Measurements from ENCODE around the gene PHLDA1.

The PHLDA1 gene

DNA sequence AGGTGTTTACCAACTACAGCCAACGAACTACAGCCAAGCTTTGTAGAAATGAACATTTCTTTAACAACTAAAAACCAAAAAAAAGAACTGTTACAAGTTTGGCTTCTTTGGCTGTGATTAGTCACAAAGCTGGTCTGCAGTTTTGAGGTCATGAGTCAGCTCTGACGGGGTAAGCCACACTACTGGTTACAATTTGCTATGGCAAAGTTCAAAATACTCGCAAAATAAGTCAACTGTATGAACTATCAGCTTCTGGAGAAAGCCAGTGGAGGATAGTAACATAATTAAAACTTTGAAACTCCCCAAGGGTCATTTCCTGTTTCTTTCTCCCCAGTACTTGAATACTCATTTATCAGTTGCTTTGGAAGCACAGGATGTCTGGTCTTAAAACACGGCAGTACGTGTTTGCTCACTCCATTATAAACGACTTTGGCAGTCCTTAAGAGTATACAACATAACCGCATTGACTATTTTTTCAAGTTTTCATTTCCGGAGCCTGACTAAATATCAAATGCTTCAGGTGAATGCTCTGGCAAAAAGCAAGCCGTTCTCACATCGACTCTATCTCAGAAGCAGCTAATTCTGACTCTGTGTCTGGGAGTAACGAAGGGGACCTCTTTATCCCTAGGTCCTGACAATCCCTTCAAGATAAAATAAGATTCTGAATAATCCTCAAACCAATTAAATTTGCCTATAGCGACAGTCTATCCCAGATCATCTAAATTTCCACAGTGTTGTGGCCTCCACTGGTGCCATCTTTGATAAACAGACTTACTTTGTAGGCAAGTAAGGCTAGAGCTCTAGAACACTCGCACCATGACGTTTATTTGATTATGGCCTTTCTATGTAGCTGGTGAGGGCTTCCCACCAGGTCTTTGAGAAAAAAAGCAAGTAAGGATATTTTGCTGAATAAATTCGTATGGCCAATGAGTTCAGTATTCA lies 10.6 kb downstream of the PHLDA1 start:
- Histone ChIP-seq H3K9ac (ENCODE audit: low read depth in 1 of 2, low read length in 2 of 2) (peak overlapping the region in 1 of 2 donors; percentile 1), H3K4me1 (ENCODE audit: control insufficient read depth in 1 of 2, insufficient read depth in 2 of 2, low read length in 2 of 2) (peaks cover 0 to 15% of the 10 kb centered on the region in 2 donors), H3K36me3 (ENCODE audit: control insufficient read depth in 1 of 2, insufficient read depth in 2 of 2, low read length in 2 of 2) (no peaks in the 10 kb centered on the region), H3K9me3 (ENCODE audit: control insufficient read depth in 1 of 2, low read length in 2 of 2) (no peaks in the 10 kb centered on the region), H3K27me3 (ENCODE audit: control insufficient read depth in 1 of 2, insufficient read depth in 2 of 2, low read length in 2 of 2) (no peaks in the 10 kb centered on the region), H3K27ac (ENCODE audit: low read depth, low read length) (peak overlapping the region; percentile 53), H3K4me3 (ENCODE audit: low read depth in 1 of 2, low read length in 2 of 2) (peak overlapping the region in 1 of 2 donors; percentile 10)

DNA sequence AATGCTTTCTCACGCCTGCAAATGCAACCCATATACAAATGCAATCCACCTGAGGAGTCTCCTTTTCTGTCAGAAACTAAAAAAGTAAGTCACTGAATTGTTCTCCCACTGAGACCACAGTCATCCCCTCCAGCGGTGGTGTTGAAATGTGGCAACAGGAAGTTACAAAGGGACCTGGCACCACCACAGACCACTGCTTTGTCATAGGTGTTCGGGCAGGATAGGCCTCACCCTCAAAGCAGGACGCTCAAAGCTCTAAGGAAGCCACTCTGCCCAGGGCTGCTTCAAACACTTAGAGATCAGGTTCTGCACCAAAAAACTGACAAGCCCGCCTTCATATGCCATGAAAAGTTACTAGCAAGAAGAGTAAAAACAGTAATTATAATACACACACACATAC lies 11.3 kb downstream of the PHLDA1 start:
- H3K27ac ChIP-seq (ENCODE audit: low read depth, low read length) = peak overlapping the region; percentile 53
- H3K9ac ChIP-seq (ENCODE audit: low read depth in 1 of 2, low read length in 2 of 2) = peak overlapping the region in 1 of 2 donors; percentile 1

DNA sequence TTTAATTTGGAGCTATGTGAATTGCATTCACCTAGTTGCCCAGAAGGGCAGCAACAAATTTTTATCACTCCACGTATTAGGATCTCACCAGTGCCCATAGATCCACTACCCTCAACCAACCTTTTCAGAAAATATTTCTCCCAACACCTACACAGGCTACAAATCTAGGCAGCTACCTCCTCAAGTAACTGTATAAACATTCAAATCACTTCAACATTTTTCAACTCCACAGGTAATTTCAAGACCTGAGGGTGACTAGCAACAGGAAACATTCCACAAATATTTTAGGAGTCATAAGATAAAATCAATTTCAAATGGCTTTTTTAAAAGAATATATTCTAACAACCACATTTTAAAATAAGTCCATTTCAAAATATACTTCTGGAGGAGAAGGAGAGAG lies 12.9 kb downstream of the PHLDA1 start:
- no peak overlapping the region for H3K27ac ChIP-seq (ENCODE audit: low read depth, low read length)
- H3K9ac ChIP-seq (ENCODE audit: low read depth in 1 of 2, low read length in 2 of 2) = no peak overlapping the region
- no peaks in the 10 kb centered on the region for H3K27me3 ChIP-seq (ENCODE audit: control insufficient read depth in 1 of 2, insufficient read depth in 2 of 2, low read length in 2 of 2)
- H3K36me3 ChIP-seq (ENCODE audit: control insufficient read depth in 1 of 2, insufficient read depth in 2 of 2, low read length in 2 of 2) = no peaks in the 10 kb centered on the region
- H3K4me3 ChIP-seq (ENCODE audit: low read depth in 1 of 2, low read length in 2 of 2) = no peak overlapping the region
- no peaks in the 10 kb centered on the region for H3K9me3 ChIP-seq (ENCODE audit: control insufficient read depth in 1 of 2, low read length in 2 of 2)
- H3K4me1 ChIP-seq (ENCODE audit: control insufficient read depth in 1 of 2, insufficient read depth in 2 of 2, low read length in 2 of 2) = peaks cover 0 to 15% of the 10 kb centered on the region in 2 donors

More for the DNA sequence above, 11.3 kb downstream of the PHLDA1 start:
- H3K4me3 ChIP-seq (ENCODE audit: low read depth in 1 of 2, low read length in 2 of 2) = no peak overlapping the region
- no peaks in the 10 kb centered on the region for H3K27me3 ChIP-seq (ENCODE audit: control insufficient read depth in 1 of 2, insufficient read depth in 2 of 2, low read length in 2 of 2)
- no peaks in the 10 kb centered on the region for H3K36me3 ChIP-seq (ENCODE audit: control insufficient read depth in 1 of 2, insufficient read depth in 2 of 2, low read length in 2 of 2)
- H3K4me1 ChIP-seq (ENCODE audit: control insufficient read depth in 1 of 2, insufficient read depth in 2 of 2, low read length in 2 of 2) = peaks cover 0 to 15% of the 10 kb centered on the region in 2 donors
- no peaks in the 10 kb centered on the region for H3K9me3 ChIP-seq (ENCODE audit: control insufficient read depth in 1 of 2, low read length in 2 of 2)

DNA sequence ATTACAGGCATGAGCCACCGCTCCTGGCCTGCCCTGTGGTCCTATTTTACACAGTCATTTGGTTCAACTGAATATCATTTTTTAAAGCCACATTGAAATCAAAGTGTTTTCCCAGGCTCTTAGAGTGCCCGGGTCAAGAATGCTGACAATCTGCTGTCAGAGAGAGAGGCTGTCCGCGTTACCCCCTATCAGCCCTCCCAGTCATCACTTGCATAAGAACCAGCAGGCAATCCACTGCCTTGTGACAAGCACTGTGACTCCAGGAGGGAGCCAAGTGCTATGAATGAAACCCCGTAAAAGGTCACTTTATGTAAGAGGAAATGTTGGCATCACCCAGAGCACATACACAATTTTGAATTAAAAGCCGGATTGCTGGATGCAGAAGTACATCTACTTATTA lies 13.5 kb downstream of the PHLDA1 start:
- Histone ChIP-seq H3K36me3 (ENCODE audit: control insufficient read depth in 1 of 2, insufficient read depth in 2 of 2, low read length in 2 of 2) (no peaks in the 10 kb centered on the region), H3K9ac (ENCODE audit: low read depth in 1 of 2, low read length in 2 of 2) (no peak overlapping the region), H3K27ac (ENCODE audit: low read depth, low read length) (no peak overlapping the region), H3K4me1 (ENCODE audit: control insufficient read depth in 1 of 2, insufficient read depth in 2 of 2, low read length in 2 of 2) (peaks cover 0 to 15% of the 10 kb centered on the region in 2 donors), H3K27me3 (ENCODE audit: control insufficient read depth in 1 of 2, insufficient read depth in 2 of 2, low read length in 2 of 2) (no peaks in the 10 kb centered on the region), H3K9me3 (ENCODE audit: control insufficient read depth in 1 of 2, low read length in 2 of 2) (no peaks in the 10 kb centered on the region), H3K4me3 (ENCODE audit: low read depth in 1 of 2, low read length in 2 of 2) (no peak overlapping the region)

DNA sequence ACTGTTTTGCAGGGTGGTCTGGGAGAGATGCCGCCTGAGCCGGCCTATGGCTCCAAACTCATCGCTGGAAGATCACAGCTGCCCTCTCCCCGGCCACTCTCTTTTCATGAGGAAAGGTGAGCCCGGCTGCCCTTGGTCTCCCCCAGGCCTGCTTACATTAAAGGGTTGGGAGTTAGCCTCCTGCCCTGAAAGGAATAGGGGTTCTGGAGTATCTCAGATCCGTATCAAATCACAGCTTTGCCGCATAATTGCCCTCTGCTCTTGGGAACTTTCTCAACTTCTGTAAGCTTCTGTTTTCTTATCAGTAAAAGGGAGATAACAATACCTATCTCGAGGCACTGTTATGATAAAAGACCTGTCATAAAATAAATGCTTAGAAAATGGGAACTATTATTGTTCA lies 17.6 kb downstream of the PHLDA1 start:
- no peaks in the 10 kb centered on the region for H3K9me3 ChIP-seq (ENCODE audit: control insufficient read depth in 1 of 2, low read length in 2 of 2)
- H3K27ac ChIP-seq (ENCODE audit: low read depth, low read length) = no peak overlapping the region
- no peaks in the 10 kb centered on the region for H3K27me3 ChIP-seq (ENCODE audit: control insufficient read depth in 1 of 2, insufficient read depth in 2 of 2, low read length in 2 of 2)
- H3K9ac ChIP-seq (ENCODE audit: low read depth in 1 of 2, low read length in 2 of 2) = no peak overlapping the region
- no peak overlapping the region for H3K4me3 ChIP-seq (ENCODE audit: low read depth in 1 of 2, low read length in 2 of 2)
- H3K4me1 ChIP-seq (ENCODE audit: control insufficient read depth in 1 of 2, insufficient read depth in 2 of 2, low read length in 2 of 2) = peaks cover 4 to 7% of the 10 kb centered on the region in 2 donors
- H3K36me3 ChIP-seq (ENCODE audit: control insufficient read depth in 1 of 2, insufficient read depth in 2 of 2, low read length in 2 of 2) = no peaks in the 10 kb centered on the region

DNA sequence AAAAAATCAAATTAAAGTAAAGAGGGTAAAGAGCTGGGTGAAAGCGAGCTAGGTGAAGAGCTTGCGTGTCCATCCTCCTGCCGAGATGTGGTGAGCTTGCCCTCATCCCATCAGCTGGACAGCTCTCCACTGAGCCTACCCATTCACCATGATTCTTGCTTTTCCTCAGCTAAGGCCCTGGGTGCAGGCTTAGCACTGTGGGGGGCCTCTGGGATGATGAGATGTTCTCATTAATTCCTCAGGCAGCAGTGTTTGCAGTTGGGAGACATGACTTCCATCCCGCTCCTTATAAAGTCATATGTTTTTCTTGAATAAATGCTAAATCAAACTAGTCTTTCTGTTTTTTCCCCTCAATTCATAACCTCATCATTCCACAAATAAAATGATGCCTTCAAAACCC lies 18.0 kb downstream of the PHLDA1 start:
- Histone ChIP-seq H3K27me3 (ENCODE audit: control insufficient read depth in 1 of 2, insufficient read depth in 2 of 2, low read length in 2 of 2) (no peaks in the 10 kb centered on the region), H3K36me3 (ENCODE audit: control insufficient read depth in 1 of 2, insufficient read depth in 2 of 2, low read length in 2 of 2) (no peaks in the 10 kb centered on the region), H3K27ac (ENCODE audit: low read depth, low read length) (no peak overlapping the region), H3K9me3 (ENCODE audit: control insufficient read depth in 1 of 2, low read length in 2 of 2) (no peaks in the 10 kb centered on the region), H3K4me3 (ENCODE audit: low read depth in 1 of 2, low read length in 2 of 2) (no peak overlapping the region), H3K9ac (ENCODE audit: low read depth in 1 of 2, low read length in 2 of 2) (no peak overlapping the region), H3K4me1 (ENCODE audit: control insufficient read depth in 1 of 2, insufficient read depth in 2 of 2, low read length in 2 of 2) (peaks cover 4 to 8% of the 10 kb centered on the region in 2 donors)

DNA sequence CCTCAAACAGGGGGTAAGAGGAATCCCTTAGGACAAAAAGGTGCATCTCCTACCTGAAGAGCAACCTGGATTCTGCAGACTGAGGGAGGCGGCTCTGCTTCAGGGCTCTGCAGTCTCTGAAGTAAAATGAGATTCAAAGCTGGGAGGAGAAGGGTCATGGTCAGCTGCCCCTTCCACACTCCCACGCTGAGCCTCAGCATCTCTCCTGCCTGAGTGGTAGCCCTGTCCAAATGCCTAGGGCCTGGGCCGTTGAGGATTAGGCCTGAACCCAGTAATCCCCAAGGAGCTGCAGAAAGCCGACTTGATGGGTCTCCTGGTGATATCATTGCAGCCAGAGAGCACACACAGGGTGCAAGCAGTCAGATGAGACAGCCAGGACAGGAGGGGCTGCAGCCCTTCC lies 18.9 kb downstream of the PHLDA1 start:
- Histone ChIP-seq H3K27ac (ENCODE audit: low read depth, low read length) (no peak overlapping the region), H3K27me3 (ENCODE audit: control insufficient read depth in 1 of 2, insufficient read depth in 2 of 2, low read length in 2 of 2) (no peaks in the 10 kb centered on the region), H3K4me1 (ENCODE audit: control insufficient read depth in 1 of 2, insufficient read depth in 2 of 2, low read length in 2 of 2) (peaks cover 10 to 11% of the 10 kb centered on the region in 2 donors), H3K36me3 (ENCODE audit: control insufficient read depth in 1 of 2, insufficient read depth in 2 of 2, low read length in 2 of 2) (no peaks in the 10 kb centered on the region), H3K9ac (ENCODE audit: low read depth in 1 of 2, low read length in 2 of 2) (no peak overlapping the region), H3K9me3 (ENCODE audit: control insufficient read depth in 1 of 2, low read length in 2 of 2) (no peaks in the 10 kb centered on the region), H3K4me3 (ENCODE audit: low read depth in 1 of 2, low read length in 2 of 2) (no peak overlapping the region)

DNA sequence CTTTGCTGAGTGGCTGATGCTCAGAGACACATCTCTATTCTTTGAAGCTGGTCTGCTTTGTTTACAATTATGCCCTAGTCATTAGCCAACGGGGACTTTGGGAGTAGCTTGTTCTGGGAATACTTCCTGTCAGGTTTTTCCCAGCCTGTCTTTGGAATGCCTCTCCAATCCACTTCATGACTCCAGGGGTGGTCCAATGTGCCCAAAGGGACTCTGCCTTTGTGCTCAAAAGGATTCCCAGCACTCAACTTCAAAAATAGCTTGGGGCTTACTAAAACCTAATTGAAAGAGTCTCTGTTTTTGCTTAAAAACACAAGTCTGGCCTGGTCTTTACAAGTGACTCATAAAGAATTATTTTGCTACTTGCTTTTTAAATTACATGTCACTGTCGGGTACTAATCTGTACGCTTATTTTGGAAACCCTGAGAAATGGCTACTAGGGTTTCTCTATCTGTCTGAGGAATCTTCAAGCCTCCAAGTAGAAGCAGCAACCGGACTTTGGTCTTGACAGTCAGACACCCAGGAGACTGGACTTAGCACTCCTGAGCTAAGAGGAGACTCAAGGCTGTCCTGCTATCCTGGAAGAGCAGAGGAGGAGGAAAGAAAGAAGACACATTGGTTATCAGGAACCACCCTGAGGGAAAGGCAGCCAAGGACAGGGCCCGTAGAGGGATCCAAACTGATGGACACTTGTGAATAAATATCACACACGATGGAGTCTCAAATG lies 20.7 kb downstream of the PHLDA1 start:
- Histone ChIP-seq H3K4me3 (ENCODE audit: low read depth in 1 of 2, low read length in 2 of 2) (no peak overlapping the region), H3K9me3 (ENCODE audit: control insufficient read depth in 1 of 2, low read length in 2 of 2) (no peaks in the 10 kb centered on the region), H3K27ac (ENCODE audit: low read depth, low read length) (no peak overlapping the region), H3K27me3 (ENCODE audit: control insufficient read depth in 1 of 2, insufficient read depth in 2 of 2, low read length in 2 of 2) (no peaks in the 10 kb centered on the region), H3K36me3 (ENCODE audit: control insufficient read depth in 1 of 2, insufficient read depth in 2 of 2, low read length in 2 of 2) (no peaks in the 10 kb centered on the region), H3K9ac (ENCODE audit: low read depth in 1 of 2, low read length in 2 of 2) (no peak overlapping the region), H3K4me1 (ENCODE audit: control insufficient read depth in 1 of 2, insufficient read depth in 2 of 2, low read length in 2 of 2) (peaks cover 15% of the 10 kb centered on the region in 2 donors)

DNA sequence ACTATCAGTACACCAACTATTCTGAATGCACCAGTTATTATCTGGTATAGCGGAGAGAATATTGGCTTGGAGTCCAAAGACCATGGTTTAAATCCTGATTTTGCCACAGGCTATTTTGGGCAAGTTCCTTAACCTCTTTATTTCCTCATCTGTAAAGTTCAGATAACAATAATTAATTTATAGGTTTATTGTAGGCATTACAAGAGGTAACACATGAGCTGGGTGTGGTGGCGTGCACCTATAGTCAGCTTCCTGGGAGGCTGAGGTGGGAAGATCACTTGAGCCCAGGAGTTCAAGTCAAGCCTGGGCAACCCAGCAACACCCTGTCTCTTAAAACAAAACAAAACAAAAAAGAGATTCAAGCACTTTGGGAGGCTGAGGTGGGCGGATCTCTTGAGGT lies 23.1 kb downstream of the PHLDA1 start:
- no peak overlapping the region for H3K4me3 ChIP-seq (ENCODE audit: low read depth in 1 of 2, low read length in 2 of 2)
- H3K27ac ChIP-seq (ENCODE audit: low read depth, low read length) = no peak overlapping the region
- H3K9ac ChIP-seq (ENCODE audit: low read depth in 1 of 2, low read length in 2 of 2) = no peak overlapping the region
- H3K9me3 ChIP-seq (ENCODE audit: control insufficient read depth in 1 of 2, low read length in 2 of 2) = peaks cover 0 to 6% of the 10 kb centered on the region in 2 donors
- H3K36me3 ChIP-seq (ENCODE audit: control insufficient read depth in 1 of 2, insufficient read depth in 2 of 2, low read length in 2 of 2) = no peaks in the 10 kb centered on the region
- H3K4me1 ChIP-seq (ENCODE audit: control insufficient read depth in 1 of 2, insufficient read depth in 2 of 2, low read length in 2 of 2) = peaks cover 15% of the 10 kb centered on the region in 2 donors
- H3K27me3 ChIP-seq (ENCODE audit: control insufficient read depth in 1 of 2, insufficient read depth in 2 of 2, low read length in 2 of 2) = no peaks in the 10 kb centered on the region

DNA sequence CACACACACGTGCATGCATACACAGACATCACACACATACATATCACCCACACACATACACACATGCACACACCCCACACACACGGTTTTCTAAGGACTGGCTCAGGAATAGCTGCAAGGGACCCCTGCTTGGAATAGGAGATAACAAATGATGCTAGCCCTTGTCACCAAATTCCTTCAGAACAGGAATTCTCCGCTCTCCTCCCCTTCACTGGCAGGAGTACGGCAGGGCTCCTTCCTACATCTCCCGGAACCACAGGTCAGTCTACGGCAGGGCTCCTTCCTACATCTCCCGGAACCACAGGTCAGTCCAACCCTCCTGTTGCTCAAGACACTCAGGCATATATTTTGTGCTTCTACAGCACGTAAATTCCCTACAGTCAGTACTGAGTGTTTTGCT lies 23.9 kb downstream of the PHLDA1 start:
- Histone ChIP-seq H3K27ac (ENCODE audit: low read depth, low read length) (no peak overlapping the region), H3K27me3 (ENCODE audit: control insufficient read depth in 1 of 2, insufficient read depth in 2 of 2, low read length in 2 of 2) (no peaks in the 10 kb centered on the region), H3K9ac (ENCODE audit: low read depth in 1 of 2, low read length in 2 of 2) (no peak overlapping the region), H3K9me3 (ENCODE audit: control insufficient read depth in 1 of 2, low read length in 2 of 2) (peaks cover 0 to 6% of the 10 kb centered on the region in 2 donors), H3K36me3 (ENCODE audit: control insufficient read depth in 1 of 2, insufficient read depth in 2 of 2, low read length in 2 of 2) (no peaks in the 10 kb centered on the region), H3K4me3 (ENCODE audit: low read depth in 1 of 2, low read length in 2 of 2) (no peak overlapping the region), H3K4me1 (ENCODE audit: control insufficient read depth in 1 of 2, insufficient read depth in 2 of 2, low read length in 2 of 2) (peaks cover 15% of the 10 kb centered on the region in 2 donors)
